Lung (tissue), 13 donors: ENCODE results near the gene ZNF480. TPM values are rescaled to one million over a fixed set of nuclear protein-coding genes. Genes with fewer than 3 reads are reported as not detected.

ENCODE experiments used
- ATAC-seq: fragments of 200-7000 bp; cut with Tn5 transposase; one replicate; pipeline ENCODE4 v1.9.1; 2020; ENCODE audit warnings: moderate number of reproducible peaks; ENCODE audit not compliant: insufficient read depth, low FRiP score
- DNase-seq, 3 donors: peaks; one replicate each; pipeline ENCODE4 v3.0.0-alpha.2; 2013 to 2017
- H3K27ac ChIP-seq, 2 donors: one replicate each; pipeline ENCODE4 v1.5.1; 2013; ENCODE audit warnings: mild to moderate bottlenecking in 2 of 2, moderate library complexity in 2 of 2, control low read depth in 1 of 2, inconsistent platforms in 1 of 2, low read depth in 1 of 2, low read length in 1 of 2
- H3K27me3 ChIP-seq, 3 donors: one replicate each; pipeline ENCODE4 v1.5.1; 2013; ENCODE audit warnings: low read length in 2 of 3; ENCODE audit not compliant: control insufficient read depth in 3 of 3, insufficient read depth in 3 of 3
- H3K36me3 ChIP-seq, 4 donors: one replicate each; pipeline ENCODE4 v1.5.1; 2013; ENCODE audit warnings: low read length in 4 of 4, mild to moderate bottlenecking in 1 of 4, moderate library complexity in 1 of 4; ENCODE audit not compliant: control insufficient read depth in 4 of 4, insufficient read depth in 4 of 4
- H3K4me1 ChIP-seq, 5 donors: one replicate each; pipeline ENCODE4 v1.5.1; 2013; ENCODE audit warnings: low read length in 5 of 5, mild to moderate bottlenecking in 2 of 5, moderate library complexity in 1 of 5; ENCODE audit not compliant: control insufficient read depth in 5 of 5, insufficient read depth in 5 of 5
- H3K4me3 ChIP-seq: one replicate; pipeline ENCODE4 v1.5.1; 2013; ENCODE audit warnings: mild to moderate bottlenecking, control low read depth, moderate library complexity
- H3K9ac ChIP-seq, 2 donors: one replicate each; pipeline ENCODE4 v1.5.1; 2013; ENCODE audit warnings: low read length in 2 of 2, control low read depth in 1 of 2; ENCODE audit not compliant: insufficient read depth in 1 of 2
- H3K9me3 ChIP-seq, 4 donors: one replicate each; pipeline ENCODE4 v1.5.1; 2013; ENCODE audit warnings: low read length in 3 of 4, mild to moderate bottlenecking in 1 of 4, moderate library complexity in 1 of 4; ENCODE audit not compliant: control insufficient read depth in 4 of 4, insufficient read depth in 3 of 4
- WGBS, 2 donors: extraction: QIAGEN DNeasy Blood & Tissue Kit; methylation state at CpG; one replicate each; pipeline ENCODE4 v1.1.7; 2013; 5-methylcytosine and 5-hydroxymethylcytosine counted together
- polyA plus RNA-seq, 2 donors: library from polyadenylated mRNA; stranded (reverse); fragments of 200-250 nt; gene quantifications; one replicate each; pipeline ENCODE4 v1.2.1, GENCODE V29; 2013
- small RNA-seq: library from RNA; depleted of rRNA; stranded (forward); fragments of <200 nt; gene quantifications from one replicate; pipeline ENCODE3, GENCODE V24; 2014; ENCODE audit warnings: low replicate concordance
- total RNA-seq, 2 donors: library from RNA; depleted of rRNA in 1 of 2; stranded (reverse); fragments of >200 nt in 1 of 2; gene quantifications; one replicate each; pipeline ENCODE4 v1.2.1, GENCODE V29; 2014 to 2021
- TF ChIP-seq, protein P1 (sequence below): IDR thresholded peaks from 2 replicates; pipeline ENCODE4 v1.5.1; 2012; ENCODE audit warnings: mild to moderate bottlenecking; ENCODE audit errors: control extremely low read depth, extremely low read depth
- donor health status: control.
- donor health status: control.
- donor health status: Bipolar disorder and iron deficiency.
- donor health status: healthy.
- donor health status: DM: yes; HTN: yes; CAD: no.

The ZNF480 gene
- total and polyA plus RNA-seq, 4 donors: 3.5 to 10.9 (median 9.6) TPM

DNA sequence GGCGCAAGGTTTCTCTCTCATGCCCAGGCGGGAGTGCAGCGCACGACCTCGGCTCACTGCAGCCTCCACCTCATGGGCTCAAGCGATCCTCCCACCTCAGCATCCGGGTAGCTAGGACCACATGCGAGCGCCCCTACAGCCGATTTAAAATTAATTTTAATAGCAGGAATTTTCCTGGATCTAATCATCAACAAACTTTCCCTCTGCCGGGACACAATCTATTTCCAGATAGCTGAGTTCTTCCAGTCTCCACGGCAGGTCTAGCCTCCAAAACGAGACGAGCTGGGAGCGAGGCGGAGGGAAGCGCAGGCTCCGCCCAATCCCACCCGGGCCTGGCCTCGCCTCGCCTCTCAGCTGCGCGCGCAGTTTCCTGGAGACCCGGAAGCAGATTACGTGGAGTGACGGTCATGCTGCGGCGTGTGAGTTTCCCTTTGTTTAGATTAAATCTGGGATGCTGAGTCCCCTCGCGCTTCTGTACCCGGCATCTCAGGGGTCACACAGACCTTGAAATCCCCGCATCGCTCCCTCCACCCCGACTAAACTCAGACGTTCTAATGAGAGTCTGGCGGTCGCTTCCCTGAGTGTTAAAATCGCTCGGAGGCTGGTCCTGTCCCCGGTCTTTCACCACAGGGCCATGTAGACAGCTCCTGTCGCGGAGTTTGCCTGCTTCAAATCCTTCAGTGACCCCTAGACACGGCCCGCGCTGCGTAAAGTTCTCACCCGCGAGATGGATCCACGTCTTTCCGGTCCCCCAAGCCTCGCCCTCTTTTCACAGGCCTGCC, 72.8 kb downstream of the ZNF480 start, which contains the start of gene ZNF880:
ZNF880 (plus strand) TSS at position 365 of the 782 bp plus-strand sequence; CDS start at position 408, 43 bp downstream.
- peak; percentile 84 for ATAC-seq
- 2% methylated on average over 52 of the region's 52 CpGs for WGBS, 2 donors
- Histone ChIP-seq H3K36me3 (peaks cover 12 to 53% (median 29%) of the 10 kb centered on the region in 4 donors), H3K4me3 (peak within 1 kb of the TSS; percentile 45), H3K4me1 (peaks cover 0 to 5% (median 0%) of the 10 kb centered on the region in 5 donors), H3K27me3 (no peaks in the 10 kb centered on the region), H3K9ac (peak within 1 kb of the TSS; percentile 97 to 99), H3K27ac (peak within 1 kb of the TSS; percentile 90 to 93), H3K9me3 (peaks cover 8 to 38% (median 19%) of the 10 kb centered on the region in 4 donors)
- TF ChIP-seq, protein P1, sequence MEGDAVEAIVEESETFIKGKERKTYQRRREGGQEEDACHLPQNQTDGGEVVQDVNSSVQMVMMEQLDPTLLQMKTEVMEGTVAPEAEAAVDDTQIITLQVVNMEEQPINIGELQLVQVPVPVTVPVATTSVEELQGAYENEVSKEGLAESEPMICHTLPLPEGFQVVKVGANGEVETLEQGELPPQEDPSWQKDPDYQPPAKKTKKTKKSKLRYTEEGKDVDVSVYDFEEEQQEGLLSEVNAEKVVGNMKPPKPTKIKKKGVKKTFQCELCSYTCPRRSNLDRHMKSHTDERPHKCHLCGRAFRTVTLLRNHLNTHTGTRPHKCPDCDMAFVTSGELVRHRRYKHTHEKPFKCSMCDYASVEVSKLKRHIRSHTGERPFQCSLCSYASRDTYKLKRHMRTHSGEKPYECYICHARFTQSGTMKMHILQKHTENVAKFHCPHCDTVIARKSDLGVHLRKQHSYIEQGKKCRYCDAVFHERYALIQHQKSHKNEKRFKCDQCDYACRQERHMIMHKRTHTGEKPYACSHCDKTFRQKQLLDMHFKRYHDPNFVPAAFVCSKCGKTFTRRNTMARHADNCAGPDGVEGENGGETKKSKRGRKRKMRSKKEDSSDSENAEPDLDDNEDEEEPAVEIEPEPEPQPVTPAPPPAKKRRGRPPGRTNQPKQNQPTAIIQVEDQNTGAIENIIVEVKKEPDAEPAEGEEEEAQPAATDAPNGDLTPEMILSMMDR: no peak
- DNase-seq: peak; percentile 97 to 98 (median 98)

DNA sequence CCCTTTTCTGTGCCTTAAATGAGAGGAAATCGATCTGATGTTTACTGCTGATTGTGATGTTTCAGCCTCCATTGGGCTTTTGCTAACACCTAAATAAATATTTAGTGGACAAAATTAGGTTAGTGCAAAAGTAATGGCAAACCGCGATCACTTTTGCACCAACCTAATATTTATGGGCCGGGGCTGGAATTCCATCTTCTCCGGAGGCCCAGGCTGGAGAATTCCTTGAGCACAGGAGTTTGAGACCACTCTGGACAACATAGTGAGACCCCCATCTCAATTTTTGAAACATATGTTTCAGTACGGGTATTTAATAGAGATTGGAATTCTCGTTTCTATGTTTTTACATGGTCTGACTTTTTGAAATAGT, 73.4 kb downstream of the ZNF480 start:
- ATAC-seq: no peak
- Histone ChIP-seq H3K9me3 (peaks cover 8 to 34% (median 17%) of the 10 kb centered on the region in 4 donors), H3K4me1 (peaks cover 0 to 5% (median 0%) of the 10 kb centered on the region in 5 donors), H3K27me3 (no peaks in the 10 kb centered on the region), H3K36me3 (peaks cover 13 to 49% (median 29%) of the 10 kb centered on the region in 4 donors), H3K27ac (peak overlapping the region; percentile 90 to 93), H3K4me3 (peak overlapping the region; percentile 45), H3K9ac (peak overlapping the region; percentile 97 to 99)
- TF ChIP-seq, protein P1: no peak
- 42 to 47% methylated on average over 7 of the region's 7 CpGs for WGBS, 2 donors
- no peak for DNase-seq

Small RNAs within 50 kb of the gene (small RNA-seq; reads per million reads assigned to genes)
- gene MIR643 (0.12 reads per million), gene RF00019 (not detected)

Other genes starting within 250 kb of the ZNF480 start
- 10 to 100 TPM; 10.9 to 17.0 TPM for gene ZNF432, start 248.3 kb upstream of the ZNF480 start, total RNA-seq
- 10 to 100 TPM in 1 of 2 donors, 1 to 10 TPM in 1; 2.8 to 14.9 TPM for gene ZNF432, start 248.3 kb upstream of the ZNF480 start, polyA plus RNA-seq
- 10 to 100 TPM; 18.2 to 30.4 TPM for gene ZNF841, start 201.4 kb upstream of the ZNF480 start, total RNA-seq
- 10 to 100 TPM in 1 of 2 donors, 1 to 10 TPM in 1; 5.5 to 13.4 TPM for gene ZNF841, start 201.4 kb upstream of the ZNF480 start, polyA plus RNA-seq
- 10 to 100 TPM in 1 of 2 donors, 1 to 10 TPM in 1; 7.2 to 18.0 TPM for gene ZNF616, start 157.2 kb upstream of the ZNF480 start, total RNA-seq
- gene ZNF616, start 157.2 kb upstream of the ZNF480 start, polyA plus RNA-seq: 1 to 10 TPM; 2.6 to 3.3 TPM
- 10 to 100 TPM; 15.1 to 20.6 TPM for gene ZNF836, start 125.5 kb upstream of the ZNF480 start, total RNA-seq
- 1 to 10 TPM; 3.0 to 4.3 TPM for gene ZNF836, start 125.5 kb upstream of the ZNF480 start, polyA plus RNA-seq
- 100 to 1,000 TPM; 201 to 250 TPM for gene PPP2R1A, start 107.1 kb upstream of the ZNF480 start, total RNA-seq
- gene PPP2R1A, start 107.1 kb upstream of the ZNF480 start, polyA plus RNA-seq: 100 to 1,000 TPM; 117 to 138 TPM
- 10 to 100 TPM; 11.5 to 14.9 TPM for gene ZNF766, start 27.6 kb upstream of the ZNF480 start, total RNA-seq
- 1 to 10 TPM; 3.2 to 5.4 TPM for gene ZNF766, start 27.6 kb upstream of the ZNF480 start, polyA plus RNA-seq
- gene ZNF610, start 39.1 kb downstream of the ZNF480 start, total RNA-seq: 1 to 10 TPM; 1.4 to 9.4 TPM
- gene ZNF610, start 39.1 kb downstream of the ZNF480 start, polyA plus RNA-seq: 1 to 10 TPM in 1 of 2 donors, under 1 TPM in 1; 0.96 to 1.3 TPM
- gene ZNF880, start 72.8 kb downstream of the ZNF480 start, total RNA-seq: 10 to 100 TPM; 12.5 to 27.4 TPM
- 1 to 10 TPM; 7.8 to 9.0 TPM for gene ZNF880, start 72.8 kb downstream of the ZNF480 start, polyA plus RNA-seq
- 10 to 100 TPM; 20.8 to 69.1 TPM for gene ZNF528, start 100.7 kb downstream of the ZNF480 start, total RNA-seq
- 1 to 10 TPM; 5.0 to 8.9 TPM for gene ZNF528, start 100.7 kb downstream of the ZNF480 start, polyA plus RNA-seq
- gene ZNF534, start 132.0 kb downstream of the ZNF480 start, total RNA-seq: under 1 TPM; 0.18 to 0.20 TPM
- under 1 TPM; 0.06 to 0.08 TPM for gene ZNF534, start 132.0 kb downstream of the ZNF480 start, polyA plus RNA-seq
- 1 to 10 TPM; 2.5 to 5.2 TPM for gene ZNF578, start 156.4 kb downstream of the ZNF480 start, total RNA-seq
- under 1 TPM; 0.48 to 0.65 TPM for gene ZNF578, start 156.4 kb downstream of the ZNF480 start, polyA plus RNA-seq
- gene ZNF808, start 230.5 kb downstream of the ZNF480 start, total RNA-seq: 10 to 100 TPM; 20.2 to 37.9 TPM
- 1 to 10 TPM; 2.8 to 4.0 TPM for gene ZNF808, start 230.5 kb downstream of the ZNF480 start, polyA plus RNA-seq